ENCODE data around the gene ACTR1B.
"Not testable (repeated sequence)": the region's sequence is repeated elsewhere in the genome, so short reads cannot be mapped to it uniquely, and the experiment has no call there.

Gene ACTR1B

GRCh38 chr2:97659256-97660043 is 4.4 kb downstream of the ACTR1B start:
- in situ Hi-C loops (cut with MboI; ENCODE audit: low sequenced_read_pairs) = no loop called here

- in situ Hi-C loops (cut with MboI; ENCODE audit: low sequenced_read_pairs) = no loop called here
Measured at GRCh38 chr2:97658691-97659157, 5.1 kb downstream of the ACTR1B start.

GRCh38 chr2:97657986-97658690 is 5.7 kb downstream of the ACTR1B start:
- in situ Hi-C loops (cut with MboI; ENCODE audit: low sequenced_read_pairs) = no loop called here

- in situ Hi-C loops (cut with MboI; ENCODE audit: low sequenced_read_pairs) = no loop called here
Measured at GRCh38 chr2:97656905-97657587, 6.8 kb downstream of the ACTR1B start.

- in situ Hi-C loops (cut with MboI; ENCODE audit: low sequenced_read_pairs) = no loop called here
Measured at GRCh38 chr2:97656129-97656755, 7.6 kb downstream of the ACTR1B start.

GRCh38 chr2:97654791-97655190 is 9.1 kb downstream of the ACTR1B start:
- in situ Hi-C loops (cut with MboI; ENCODE audit: low sequenced_read_pairs) = no loop called here

- in situ Hi-C loops (cut with MboI; ENCODE audit: low sequenced_read_pairs) = no loop called here
Measured at GRCh38 chr2:97654309-97654708, 9.5 kb downstream of the ACTR1B start.

GRCh38 chr2:97653874-97654273 is 10.0 kb downstream of the ACTR1B start:
- in situ Hi-C loops (cut with MboI; ENCODE audit: low sequenced_read_pairs) = no loop called here

GRCh38 chr2:97653473-97653872 is 10.4 kb downstream of the ACTR1B start:
- in situ Hi-C loops (cut with MboI; ENCODE audit: low sequenced_read_pairs) = no loop called here

- in situ Hi-C loops (cut with MboI; ENCODE audit: low sequenced_read_pairs) = no loop called here
Measured at GRCh38 chr2:97651114-97651513, 12.7 kb downstream of the ACTR1B start.

- in situ Hi-C loops (cut with MboI; ENCODE audit: low sequenced_read_pairs) = no loop called here
Measured at GRCh38 chr2:97646977-97647376, 16.9 kb downstream of the ACTR1B start.

GRCh38 chr2:97645695-97646629 is 17.9 kb downstream of the ACTR1B start, which contains the start of gene COX5B:
TSS of gene COX5B (plus strand) at chr2:97646062. CDS start at chr2:97646087, 25 bp downstream.
- in situ Hi-C loops (cut with MboI; ENCODE audit: low sequenced_read_pairs) = no loop called here

GRCh38 chr2:97645112-97645694 is 18.6 kb downstream of the ACTR1B start:
- in situ Hi-C loops (cut with MboI; ENCODE audit: low sequenced_read_pairs) = no loop called here

GRCh38 chr2:97644023-97644717 is 19.7 kb downstream of the ACTR1B start:
- in situ Hi-C loops (cut with MboI; ENCODE audit: low sequenced_read_pairs) = no loop called here

- in situ Hi-C loops (cut with MboI; ENCODE audit: low sequenced_read_pairs) = not testable (repeated sequence)
Measured at GRCh38 chr2:97626049-97626430, 37.8 kb downstream of the ACTR1B start.

GRCh38 chr2:97625354-97626048 is 38.3 kb downstream of the ACTR1B start:
- in situ Hi-C loops (cut with MboI; ENCODE audit: low sequenced_read_pairs) = not testable (repeated sequence)

- in situ Hi-C loops (cut with MboI; ENCODE audit: low sequenced_read_pairs) = not testable (repeated sequence)
Measured at GRCh38 chr2:97622976-97623375, 40.9 kb downstream of the ACTR1B start.

GRCh38 chr2:97620492-97620891 is 43.4 kb downstream of the ACTR1B start:
- in situ Hi-C loops (cut with MboI; ENCODE audit: low sequenced_read_pairs) = not testable (repeated sequence)

All from hTERT RPE-1 (cell line).